ENCODE results near the gene OR8A1. TPM values are rescaled to one million over a fixed set of nuclear protein-coding genes. Genes with fewer than 3 reads are reported as not detected.

Gene OR8A1
- total RNA-seq, 1 donor, result not detected

GRCh38 chr11:124535552-124536232 is 34.1 kb upstream of the OR8A1 start:
- Histone ChIP-seq H3K4me1 (ENCODE audit: insufficient read depth, low read length) (no peaks in the 10 kb centered on the region), H3K27ac (ENCODE audit: low read depth, low read length) (no peak overlapping the region), H3K4me2 (ENCODE audit: insufficient read depth, low read length) (no peak overlapping the region), H3K4me3 (ENCODE audit: insufficient read depth, low read length) (no peak overlapping the region), H3K27me3 (ENCODE audit: insufficient read depth, low read length) (no peaks in the 10 kb centered on the region), H3K9me3 (ENCODE audit: low read depth, low read length) (no peaks in the 10 kb centered on the region), H3K79me2 (ENCODE audit: insufficient read depth, low read length) (no peaks in the 10 kb centered on the region), H3K36me3 (ENCODE audit: insufficient read depth, low read length) (no peaks in the 10 kb centered on the region), H2AFZ (ENCODE audit: low read length) (no peak overlapping the region), H4K20me1 (ENCODE audit: insufficient read depth, low read length) (no peaks in the 10 kb centered on the region)
- DNase-seq (ENCODE audit: insufficient read length, low spot score, missing footprints), result no peak
- TF ChIP-seq CTCF (IDR thresholded peaks at IDR 0.05; ENCODE audit: extremely low read depth, low read depth, low read length), result no peak

DNA sequence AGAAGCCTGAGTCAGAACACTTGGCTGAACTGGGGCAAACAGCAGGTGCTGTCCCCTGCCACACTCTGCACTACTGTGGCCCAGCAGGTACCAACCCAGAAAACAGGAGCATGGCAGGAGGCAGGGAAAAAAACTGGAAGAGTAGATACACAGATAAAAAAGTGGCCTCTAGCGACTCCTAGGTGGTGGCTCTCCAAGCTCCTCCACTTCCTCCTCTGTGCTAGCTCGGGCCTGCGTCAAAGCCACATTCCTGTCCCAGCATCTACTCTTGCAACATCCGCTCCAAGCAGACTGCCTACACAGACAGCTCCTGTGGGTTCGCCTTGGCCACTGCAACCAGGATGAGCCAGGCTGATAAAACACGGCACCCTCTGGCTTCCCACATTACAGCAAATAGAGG is 33.3 kb upstream of the OR8A1 start:
- Histone ChIP-seq H3K9me3 (ENCODE audit: low read depth, low read length) (no peaks in the 10 kb centered on the region), H3K36me3 (ENCODE audit: insufficient read depth, low read length) (no peaks in the 10 kb centered on the region), H3K4me1 (ENCODE audit: insufficient read depth, low read length) (no peaks in the 10 kb centered on the region), H3K27me3 (ENCODE audit: insufficient read depth, low read length) (no peaks in the 10 kb centered on the region), H4K20me1 (ENCODE audit: insufficient read depth, low read length) (no peaks in the 10 kb centered on the region), H3K4me2 (ENCODE audit: insufficient read depth, low read length) (no peak overlapping the region), H3K79me2 (ENCODE audit: insufficient read depth, low read length) (no peaks in the 10 kb centered on the region), H3K27ac (ENCODE audit: low read depth, low read length) (no peak overlapping the region), H3K4me3 (ENCODE audit: insufficient read depth, low read length) (no peak overlapping the region), H2AFZ (ENCODE audit: low read length) (no peak overlapping the region)
- no peak for DNase-seq (ENCODE audit: insufficient read length, low spot score, missing footprints)
- TF ChIP-seq CTCF (IDR thresholded peaks at IDR 0.05; ENCODE audit: extremely low read depth, low read depth, low read length), result no peak

GRCh38 chr11:124538019-124538418 is 31.8 kb upstream of the OR8A1 start:
- no peak overlapping the region for H2AFZ ChIP-seq (ENCODE audit: low read length)
- DNase-seq (ENCODE audit: insufficient read length, low spot score, missing footprints), result no peak
- no peaks in the 10 kb centered on the region for H4K20me1 ChIP-seq (ENCODE audit: insufficient read depth, low read length)

DNA sequence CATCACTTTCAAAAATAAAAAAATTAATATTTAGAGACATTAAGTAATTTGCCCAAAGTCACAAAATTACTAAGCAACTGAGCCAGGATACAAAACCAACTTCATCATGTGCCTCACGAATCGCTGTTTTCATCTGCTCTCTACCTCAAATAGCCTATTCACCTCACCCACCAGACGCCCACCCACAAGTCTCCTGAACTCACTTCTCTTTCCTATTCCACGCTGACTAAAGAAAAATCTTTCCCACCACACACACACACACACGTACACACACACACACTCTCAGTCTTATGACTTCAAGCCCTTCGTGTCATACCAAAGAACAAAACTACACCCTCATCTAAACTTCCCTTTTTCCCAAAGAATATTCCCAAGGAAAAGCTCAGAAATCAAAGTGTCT is 28.6 kb upstream of the OR8A1 start:
- Histone ChIP-seq H3K27me3 (ENCODE audit: insufficient read depth, low read length) (no peaks in the 10 kb centered on the region), H3K4me1 (ENCODE audit: insufficient read depth, low read length) (no peaks in the 10 kb centered on the region), H3K79me2 (ENCODE audit: insufficient read depth, low read length) (no peaks in the 10 kb centered on the region), H4K20me1 (ENCODE audit: insufficient read depth, low read length) (no peaks in the 10 kb centered on the region), H3K4me3 (ENCODE audit: insufficient read depth, low read length) (no peak overlapping the region), H3K4me2 (ENCODE audit: insufficient read depth, low read length) (no peak overlapping the region), H2AFZ (ENCODE audit: low read length) (no peak overlapping the region), H3K27ac (ENCODE audit: low read depth, low read length) (no peak overlapping the region), H3K9me3 (ENCODE audit: low read depth, low read length) (no peaks in the 10 kb centered on the region), H3K36me3 (ENCODE audit: insufficient read depth, low read length) (no peaks in the 10 kb centered on the region)
- no peak for DNase-seq (ENCODE audit: insufficient read length, low spot score, missing footprints)
- no peak for TF ChIP-seq CTCF (IDR thresholded peaks at IDR 0.05; ENCODE audit: extremely low read depth, low read depth, low read length)

More at GRCh38 chr11:124538019-124538418, 31.8 kb upstream of the OR8A1 start:
- no peaks in the 10 kb centered on the region for H3K27me3 ChIP-seq (ENCODE audit: insufficient read depth, low read length)
- H3K36me3 ChIP-seq (ENCODE audit: insufficient read depth, low read length), result no peaks in the 10 kb centered on the region
- H3K27ac ChIP-seq (ENCODE audit: low read depth, low read length), result no peak overlapping the region
- no peaks in the 10 kb centered on the region for H3K9me3 ChIP-seq (ENCODE audit: low read depth, low read length)
- no peaks in the 10 kb centered on the region for H3K4me1 ChIP-seq (ENCODE audit: insufficient read depth, low read length)
- H3K79me2 ChIP-seq (ENCODE audit: insufficient read depth, low read length), result no peaks in the 10 kb centered on the region
- TF ChIP-seq CTCF (IDR thresholded peaks at IDR 0.05; ENCODE audit: extremely low read depth, low read depth, low read length), result no peak
- no peak overlapping the region for H3K4me2 ChIP-seq (ENCODE audit: insufficient read depth, low read length)
- H3K4me3 ChIP-seq (ENCODE audit: insufficient read depth, low read length), result no peak overlapping the region

All from osteoblast (primary cell).